Neutrophil (primary cell): ENCODE measurements around the gene RAB3A.
A peak's percentile ranks its signal among the peaks of the same experiment; 100 is the strongest.

ENCODE experiments used
- H3K27ac ChIP-seq: fragments of 200-600 bp; sonication (generic); 2 replicates; pipeline ENCODE4 v1.5.1; 2016; ENCODE audit warnings: mild to moderate bottlenecking, moderate library complexity
- H3K27me3 ChIP-seq: fragments of 200-600 bp; sonication (generic); 2 replicates; pipeline ENCODE4 v1.6.0; 2016; ENCODE audit warnings: mild to moderate bottlenecking
- H3K36me3 ChIP-seq: fragments of 200-600 bp; sonication (generic); 2 replicates; pipeline ENCODE4 v1.5.1; 2017
- H3K4me1 ChIP-seq, 2 experiments: fragments of 200-600 bp in 1 of 2; sonication (generic) in 1 of 2; 1 replicate in 1 of 2; 2 replicates in 1 of 2; pipeline versions ENCODE4 v1.5.1 to v1.6.1; 2013 to 2016; ENCODE audit warnings: low read depth in 1 of 2, low read length in 1 of 2, mild to moderate bottlenecking in 1 of 2, moderate library complexity in 1 of 2; ENCODE audit not compliant: control insufficient read depth in 1 of 2, insufficient read depth in 1 of 2
- H3K4me3 ChIP-seq, 2 experiments: fragments of 200-600 bp in 1 of 2; sonication (generic) in 1 of 2; 1 replicate in 1 of 2; 2 replicates in 1 of 2; pipeline ENCODE4 v1.5.1; 2013 to 2016; ENCODE audit warnings: low read depth in 1 of 2, low read length in 1 of 2, mild to moderate bottlenecking in 1 of 2, moderate library complexity in 1 of 2
- H3K9me3 ChIP-seq: fragments of 200-600 bp; sonication (generic); 2 replicates; pipeline ENCODE4 v1.5.1; 2016
- CTCF ChIP-seq: fragments of 200-600 bp; sonication (generic); IDR thresholded peaks from 2 replicates; pipeline ENCODE4 v1.5.1; 2016; ENCODE audit warnings: antibody characterized with exemption

Gene RAB3A

GRCh38 chr19:18203863-18204393 is at the start of gene RAB3A:
Gene RAB3A (minus strand): TSS chr19:18204042. CDS start chr19:18202740, 1,302 bp downstream.
- no peaks in the 10 kb centered on the region for H3K36me3 ChIP-seq
- H3K27ac ChIP-seq = peak within 1 kb of the TSS; percentile 67
- H3K4me1 ChIP-seq = peaks cover 24 to 26% of the 10 kb centered on the region in 2 experiments
- peak within 1 kb of the TSS; percentile 79 for H3K4me3 ChIP-seq
- peak; percentile 68 for TF ChIP-seq CTCF
- no peaks in the 10 kb centered on the region for H3K9me3 ChIP-seq
- peaks cover 63% of the 10 kb centered on the region for H3K27me3 ChIP-seq

- Histone ChIP-seq H3K27ac (no peak overlapping the region), H3K27me3 (peaks cover 27% of the 10 kb centered on the region), H3K36me3 (no peaks in the 10 kb centered on the region), H3K9me3 (no peaks in the 10 kb centered on the region), H3K4me1 (peaks cover 0 to 4% of the 10 kb centered on the region in 2 experiments), H3K4me3 (no peak overlapping the region)
- TF ChIP-seq CTCF = no peak
Observed at GRCh38 chr19:18253130-18253529, 49.3 kb upstream of the RAB3A start.

GRCh38 chr19:18252370-18252717 is 48.5 kb upstream of the RAB3A start:
- TF ChIP-seq CTCF = no peak
- Histone ChIP-seq H3K27ac (no peak overlapping the region), H3K27me3 (peaks cover 27% of the 10 kb centered on the region), H3K36me3 (no peaks in the 10 kb centered on the region), H3K9me3 (no peaks in the 10 kb centered on the region), H3K4me1 (peaks cover 0 to 4% of the 10 kb centered on the region in 2 experiments), H3K4me3 (no peak overlapping the region)

- peak; percentile 97 for TF ChIP-seq CTCF
- Histone ChIP-seq H3K36me3 (no peaks in the 10 kb centered on the region), H3K4me3 (no peak overlapping the region), H3K4me1 (peaks cover 0 to 4% of the 10 kb centered on the region in 2 experiments), H3K9me3 (no peaks in the 10 kb centered on the region), H3K27me3 (peaks cover 27% of the 10 kb centered on the region), H3K27ac (no peak overlapping the region)
Observed at GRCh38 chr19:18251587-18252369, 47.9 kb upstream of the RAB3A start.

- no peak for TF ChIP-seq CTCF
- H3K9me3 ChIP-seq = no peaks in the 10 kb centered on the region
- H3K27me3 ChIP-seq = peaks cover 17% of the 10 kb centered on the region
- H3K4me1 ChIP-seq = peaks cover 0 to 4% of the 10 kb centered on the region in 2 experiments
- no peak overlapping the region for H3K27ac ChIP-seq
- no peak overlapping the region for H3K4me3 ChIP-seq
- H3K36me3 ChIP-seq = no peaks in the 10 kb centered on the region
Observed at GRCh38 chr19:18249834-18250233, 46.0 kb upstream of the RAB3A start.
